Limb (tissue), 2 donors: Measurements from ENCODE around the gene S1PR3.
A peak's percentile ranks its signal among the peaks of the same experiment; 100 is the strongest.

Experiments used
- DNase-seq, 2 donors: peaks; one replicate each; pipeline ENCODE4 v3.0.0-alpha.2; 2016; ENCODE audit errors: extremely low spot score in 2 of 2

Gene S1PR3

GRCh38 chr9:89036383-89036782, 45.1 kb downstream of the S1PR3 start:
- no peak for DNase-seq

DNA sequence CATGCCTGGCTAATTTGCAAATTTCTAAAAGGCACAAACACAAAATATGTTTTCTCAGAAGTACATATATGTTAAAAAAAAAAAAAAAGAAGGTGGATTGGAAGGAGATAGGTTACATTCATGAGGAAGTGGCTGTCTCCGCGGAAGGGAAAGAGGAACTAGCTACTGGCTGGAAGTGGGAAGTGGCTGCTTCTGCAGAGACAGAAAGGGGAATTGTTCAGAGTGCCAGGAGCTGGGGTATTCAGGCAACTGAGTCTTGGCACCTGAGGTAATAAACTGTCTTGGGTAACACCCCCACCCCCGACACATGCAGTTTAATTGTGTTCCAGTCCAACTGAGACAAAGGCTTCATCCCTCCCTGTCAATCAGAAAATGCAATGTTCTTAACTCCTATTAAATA, 45.6 kb downstream of the S1PR3 start:
- no peak for DNase-seq

- no peak for DNase-seq
Measured at GRCh38 chr9:89037346-89037745, 46.1 kb downstream of the S1PR3 start.

DNA sequence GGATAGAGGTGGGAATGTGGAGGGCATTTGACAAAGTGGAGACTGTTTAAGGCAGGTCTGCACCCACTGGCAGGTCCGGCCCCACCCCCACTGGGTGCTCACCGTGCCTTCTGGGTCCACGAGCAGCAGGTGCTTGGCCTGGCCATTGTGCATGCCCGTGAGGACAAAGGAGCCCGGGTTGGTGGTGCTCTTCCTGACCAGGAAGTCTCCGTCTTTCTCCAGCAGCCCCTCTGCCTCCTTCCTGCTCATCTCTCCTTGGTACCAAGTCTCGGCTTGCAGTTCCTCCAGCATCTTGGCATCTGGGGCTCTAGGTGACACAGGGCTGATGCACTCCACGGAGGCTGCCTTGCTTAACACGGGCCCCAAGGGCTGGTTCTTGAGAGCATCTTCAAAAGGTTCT, 46.6 kb downstream of the S1PR3 start:
- no peak for DNase-seq

- peak in 1 of 2 donors; percentile 50 for DNase-seq
Measured at GRCh38 chr9:89038382-89039103, 47.3 kb downstream of the S1PR3 start.

DNA sequence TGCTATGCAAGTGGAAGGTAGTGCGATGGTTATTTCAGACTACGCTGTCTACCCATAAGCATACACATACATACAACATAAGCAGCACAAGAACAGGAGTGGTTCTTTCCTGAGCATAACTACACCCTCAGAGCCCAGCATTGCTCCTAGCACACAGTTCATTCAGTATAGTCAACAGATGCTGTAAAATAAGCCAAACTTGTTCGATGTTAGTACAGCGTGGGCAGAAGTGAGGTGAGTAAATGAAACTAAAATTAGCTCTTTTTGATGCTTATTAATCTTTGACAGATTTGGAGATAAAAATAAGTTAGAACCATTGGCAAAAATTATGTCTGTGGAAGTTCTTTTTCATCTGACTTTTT, 47.8 kb downstream of the S1PR3 start:
- no peak for DNase-seq

GRCh38 chr9:89039664-89040063, 48.4 kb downstream of the S1PR3 start:
- DNase-seq = no peak

GRCh38 chr9:89042984-89043383, 51.7 kb downstream of the S1PR3 start:
- no peak for DNase-seq

DNA sequence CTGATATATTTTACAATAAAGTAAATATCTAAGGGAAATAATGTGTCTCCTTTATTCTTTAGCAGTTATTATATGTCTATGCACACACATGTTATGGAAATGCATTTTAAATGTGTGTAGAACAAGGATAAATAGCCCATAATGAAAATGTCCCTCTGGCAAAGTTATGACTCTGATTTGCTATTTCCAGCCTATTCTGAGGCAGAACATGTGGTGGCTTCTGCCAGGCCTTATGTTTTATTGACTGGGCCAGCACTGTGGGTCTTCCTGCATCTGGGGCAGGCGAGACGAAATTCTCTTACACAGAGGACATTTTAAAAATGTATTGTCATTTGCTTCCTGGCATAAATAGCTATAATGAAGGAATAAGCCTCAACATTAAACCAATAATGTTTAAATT, 52.8 kb downstream of the S1PR3 start:
- no peak for DNase-seq

GRCh38 chr9:89044881-89045280, 53.6 kb downstream of the S1PR3 start:
- DNase-seq = no peak

- peak in 1 of 2 donors; percentile 33 for DNase-seq
Measured at GRCh38 chr9:89046832-89047231, 55.6 kb downstream of the S1PR3 start.

DNA sequence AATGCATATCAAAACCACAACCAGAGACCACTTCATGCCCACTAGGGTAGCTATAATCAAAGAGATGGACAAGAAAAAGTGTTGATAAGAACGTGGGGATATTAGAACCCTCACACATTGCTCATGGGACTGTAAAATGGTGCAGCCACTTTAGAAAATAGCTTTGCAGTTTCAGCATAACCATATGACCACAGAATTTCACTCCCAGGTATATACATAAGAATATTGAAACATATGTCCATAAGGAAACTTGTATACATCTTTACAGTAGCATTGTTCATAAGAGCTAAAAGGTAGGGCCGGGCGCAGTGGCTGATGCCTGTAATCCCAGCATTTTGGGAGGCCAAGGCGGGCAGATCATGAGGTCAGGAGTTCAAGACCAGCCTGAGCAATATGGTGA, 56.4 kb downstream of the S1PR3 start:
- no peak for DNase-seq

GRCh38 chr9:89048616-89049015, 57.3 kb downstream of the S1PR3 start:
- DNase-seq = no peak

- DNase-seq = no peak
Measured at GRCh38 chr9:89049646-89050045, 58.4 kb downstream of the S1PR3 start.

- no peak for DNase-seq
Measured at GRCh38 chr9:89051421-89052025, 60.3 kb downstream of the S1PR3 start.

- no peak for DNase-seq
Measured at GRCh38 chr9:89052470-89053097, 61.3 kb downstream of the S1PR3 start.

GRCh38 chr9:89053301-89053700, 62.0 kb downstream of the S1PR3 start:
- DNase-seq = no peak
